ENCODE data around the gene ZFPM1. TPM values are rescaled to one million over a fixed set of nuclear protein-coding genes. Genes with fewer than 3 reads are reported as not detected.

The ZFPM1 gene
- total RNA-seq, 2 donors from 2014 or later: 18.1 to 21.5 TPM

- no peak overlapping the region for H3K27ac Mint-ChIP-seq
- peaks cover 31% of the 10 kb centered on the region for H3K9me3 Mint-ChIP-seq
- peaks cover 20% of the 10 kb centered on the region for H3K9me3 ChIP-seq (ENCODE audit: control insufficient read depth, low read length)
- WGBS, 2 experiments (ENCODE audit: insufficient coverage in 1 of 2, insufficient read length in 1 of 2): 55 to 82% methylated on average over 5 to 7 of the region's 7 CpGs
- peaks cover 35% of the 10 kb centered on the region for H3K27me3 Mint-ChIP-seq (ENCODE audit: insufficient read depth)
- peaks cover 3% of the 10 kb centered on the region for H3K36me3 Mint-ChIP-seq (ENCODE audit: low read depth)
- DNase-seq: no peak
- no peak overlapping the region for H3K9ac ChIP-seq (ENCODE audit: extremely low read depth, low read length, poor library complexity, severe bottlenecking)
- no peak overlapping the region for H3K4me3 ChIP-seq (ENCODE audit: low read length)
- TF ChIP-seq CTCF (conservative IDR thresholded peaks at IDR 0.05): no peak
- peaks cover 4% of the 10 kb centered on the region for H3K4me1 ChIP-seq (ENCODE audit: control insufficient read depth, insufficient read depth, low read length)
- H3K4me3 Mint-ChIP-seq: no peak overlapping the region
- H3K36me3 ChIP-seq (ENCODE audit: control insufficient read depth, insufficient read depth, low read length): no peaks in the 10 kb centered on the region
- peaks cover 11% of the 10 kb centered on the region for H3K4me1 Mint-ChIP-seq
- no peak overlapping the region for H3K27ac ChIP-seq (ENCODE audit: low read depth, low read length)
- H3K27me3 ChIP-seq (ENCODE audit: control insufficient read depth, insufficient read depth, low read length, poor library complexity, severe bottlenecking): peaks cover 36% of the 10 kb centered on the region
These were observed 92.7 kb downstream of the ZFPM1 start for GRCh38 chr16:88545781-88546180.

GRCh38 chr16:88548131-88548874, 95.2 kb downstream of the ZFPM1 start:
- TF ChIP-seq CTCF (conservative IDR thresholded peaks at IDR 0.05): no peak
- H3K27me3 Mint-ChIP-seq (ENCODE audit: insufficient read depth): peaks cover 31% of the 10 kb centered on the region
- H3K4me1 ChIP-seq (ENCODE audit: control insufficient read depth, insufficient read depth, low read length): peaks cover 8% of the 10 kb centered on the region
- H3K9me3 ChIP-seq (ENCODE audit: control insufficient read depth, low read length): peaks cover 12% of the 10 kb centered on the region
- peaks cover 14% of the 10 kb centered on the region for H3K9me3 Mint-ChIP-seq
- peaks cover 11% of the 10 kb centered on the region for H3K4me1 Mint-ChIP-seq
- no peak overlapping the region for H3K27ac Mint-ChIP-seq
- peaks cover 36% of the 10 kb centered on the region for H3K27me3 ChIP-seq (ENCODE audit: control insufficient read depth, insufficient read depth, low read length, poor library complexity, severe bottlenecking)
- H3K9ac ChIP-seq (ENCODE audit: extremely low read depth, low read length, poor library complexity, severe bottlenecking): no peak overlapping the region
- no peaks in the 10 kb centered on the region for H3K36me3 ChIP-seq (ENCODE audit: control insufficient read depth, insufficient read depth, low read length)
- no peak overlapping the region for H3K4me3 Mint-ChIP-seq
- WGBS, 2 experiments (ENCODE audit: insufficient coverage in 1 of 2, insufficient read length in 1 of 2): 84 to 85% methylated on average over 12 to 15 of the region's 15 CpGs
- H3K36me3 Mint-ChIP-seq (ENCODE audit: low read depth): peaks cover under 1% of the 10 kb centered on the region
- no peak overlapping the region for H3K4me3 ChIP-seq (ENCODE audit: low read length)
- peak; percentile 39 for DNase-seq
- H3K27ac ChIP-seq (ENCODE audit: low read depth, low read length): no peak overlapping the region

- H3K4me3 Mint-ChIP-seq: no peak overlapping the region
- no peaks in the 10 kb centered on the region for H3K36me3 ChIP-seq (ENCODE audit: control insufficient read depth, insufficient read depth, low read length)
- H3K9me3 ChIP-seq (ENCODE audit: control insufficient read depth, low read length): peaks cover 5% of the 10 kb centered on the region
- H3K36me3 Mint-ChIP-seq (ENCODE audit: low read depth): no peaks in the 10 kb centered on the region
- 84 to 86% methylated on average over 8 to 13 of the region's 13 CpGs for WGBS, 2 experiments (ENCODE audit: insufficient coverage in 1 of 2, insufficient read length in 1 of 2)
- no peak overlapping the region for H3K9ac ChIP-seq (ENCODE audit: extremely low read depth, low read length, poor library complexity, severe bottlenecking)
- peaks cover 8% of the 10 kb centered on the region for H3K4me1 ChIP-seq (ENCODE audit: control insufficient read depth, insufficient read depth, low read length)
- peaks cover 36% of the 10 kb centered on the region for H3K27me3 ChIP-seq (ENCODE audit: control insufficient read depth, insufficient read depth, low read length, poor library complexity, severe bottlenecking)
- H3K27me3 Mint-ChIP-seq (ENCODE audit: insufficient read depth): peaks cover 32% of the 10 kb centered on the region
- no peak overlapping the region for H3K4me3 ChIP-seq (ENCODE audit: low read length)
- no peak overlapping the region for H3K27ac ChIP-seq (ENCODE audit: low read depth, low read length)
- no peak for DNase-seq
- no peak overlapping the region for H3K27ac Mint-ChIP-seq
- H3K9me3 Mint-ChIP-seq: peaks cover 7% of the 10 kb centered on the region
- no peak for TF ChIP-seq CTCF (conservative IDR thresholded peaks at IDR 0.05)
- H3K4me1 Mint-ChIP-seq: peaks cover 11% of the 10 kb centered on the region
These were observed 95.9 kb downstream of the ZFPM1 start for GRCh38 chr16:88548985-88549384.
